Smooth muscle cell of the pulmonary artery (primary cell): ENCODE results near the gene ESRRG. TPM values are rescaled to one million over a fixed set of nuclear protein-coding genes. Genes with fewer than 3 reads are reported as not detected.

Experiments used
- total RNA-seq: library from RNA; depleted of rRNA; stranded (reverse); fragments of >200 nt; gene quantifications from 2 replicates; pipeline ENCODE4 v1.2.3, GENCODE V29; 2014

Gene ESRRG
- not detected in 2 replicates for total RNA-seq

GRCh38 chr1:216723274-216723780 is at the start of gene ESRRG:
TSS of gene ESRRG (minus strand) at chr1:216723429. CDS start at chr1:216723299, 130 bp downstream.

